CD14-positive monocyte (primary cell): ENCODE data around the gene GOLPH3L. TPM values are rescaled to one million over a fixed set of nuclear protein-coding genes. Genes with fewer than 3 reads are reported as not detected.

Experiments
- DNase-seq, 3 donors: peaks; one replicate each; pipeline ENCODE4 v3.0.0-alpha.2; 2011 to 2022
- H2AFZ ChIP-seq: 2 replicates; pipeline ENCODE4 v1.6.0; 2012; ENCODE audit warnings: mild to moderate bottlenecking, low read depth, low read length, inconsistent platforms; ENCODE audit not compliant: insufficient read depth, poor library complexity, severe bottlenecking
- H3K27ac ChIP-seq, 2 donors: 1 replicate in 1 of 2; 2 replicates in 1 of 2; pipeline ENCODE4 v1.5.1; 2012 to 2013; ENCODE audit warnings: low read length in 2 of 2, control low read depth in 1 of 2, inconsistent platforms in 1 of 2, low read depth in 1 of 2, mild to moderate bottlenecking in 1 of 2
- H3K27me3 ChIP-seq, 2 donors: one replicate each; pipeline versions ENCODE4 v1.6.0 to v1.6.1; 2011 to 2013; ENCODE audit warnings: low read length in 2 of 2; ENCODE audit not compliant: control insufficient read depth in 2 of 2, insufficient read depth in 2 of 2
- H3K36me3 ChIP-seq, 2 donors: replicated peaks in 1 of 2; 1 replicate in 1 of 2; 2 replicates in 1 of 2; pipeline versions ENCODE4 v1.5.1 to v1.6.1; 2012 to 2013; ENCODE audit warnings: low read length in 2 of 2, control low read depth in 1 of 2, inconsistent platforms in 1 of 2, mild to moderate bottlenecking in 1 of 2; ENCODE audit not compliant: insufficient read depth in 2 of 2, control insufficient read depth in 1 of 2
- H3K4me1 ChIP-seq, 2 donors: 1 replicate in 1 of 2; 2 replicates in 1 of 2; pipeline versions ENCODE4 v1.5.1 to v1.6.1; 2012 to 2013; ENCODE audit warnings: low read length in 2 of 2, control low read depth in 1 of 2, inconsistent platforms in 1 of 2, mild to moderate bottlenecking in 1 of 2, moderate library complexity in 1 of 2; ENCODE audit not compliant: insufficient read depth in 2 of 2, control insufficient read depth in 1 of 2
- H3K4me2 ChIP-seq: replicated peaks from 2 replicates; pipeline ENCODE3; 2012; ENCODE audit warnings: low read length, moderate library complexity, mild to moderate bottlenecking; ENCODE audit not compliant: poor library complexity, severe bottlenecking; ENCODE audit errors: extremely low read depth
- H3K4me3 ChIP-seq, 3 experiments: fragments of 200-600 bp in 1 of 3; sonication (generic) in 1 of 3; replicated peaks in 1 of 3; 1 replicate in 2 of 3; 2 replicates in 1 of 3; pipeline ENCODE4 v1.5.1; 2011 to 2013; ENCODE audit warnings: low read length in 3 of 3, mild to moderate bottlenecking in 3 of 3, control low read depth in 2 of 3, low read depth in 2 of 3, inconsistent platforms in 1 of 3, moderate library complexity in 1 of 3
- H3K79me2 ChIP-seq: 2 replicates; pipeline ENCODE4 v1.6.0; 2012; ENCODE audit warnings: mild to moderate bottlenecking, control low read depth, inconsistent platforms, low read length, moderate library complexity; ENCODE audit not compliant: insufficient read depth
- H3K9ac ChIP-seq: 2 replicates; pipeline ENCODE4 v1.6.0; 2017; ENCODE audit warnings: low read length, mild to moderate bottlenecking; ENCODE audit not compliant: insufficient read depth, poor library complexity, severe bottlenecking
- H3K9me3 ChIP-seq, 2 donors: replicated peaks in 1 of 2; 1 replicate in 1 of 2; 2 replicates in 1 of 2; pipeline versions ENCODE4 v1.5.1 to v1.6.1; 2012 to 2013; ENCODE audit warnings: low read length in 2 of 2, control low read depth in 1 of 2; ENCODE audit not compliant: control insufficient read depth in 1 of 2, insufficient read depth in 1 of 2
- H4K20me1 ChIP-seq: 2 replicates; pipeline ENCODE4 v1.6.0; 2012; ENCODE audit warnings: mild to moderate bottlenecking, low read length, control low read depth, moderate library complexity; ENCODE audit not compliant: insufficient read depth
- H3K27ac Mint-ChIP-seq, 7 donors: one replicate each; pipeline ENCODE4 v1.8.0; 2020; ENCODE audit warnings: mild to moderate bottlenecking in 7 of 7, mixed read lengths in 7 of 7, moderate library complexity in 6 of 7, inconsistent platforms in 2 of 7
- H3K27me3 Mint-ChIP-seq, 3 donors: one replicate each; pipeline ENCODE4 v1.8.0; 2021 to 2022; ENCODE audit warnings: low read depth in 3 of 3, mild to moderate bottlenecking in 3 of 3, mixed read lengths in 3 of 3, moderate library complexity in 3 of 3, inconsistent platforms in 1 of 3
- H3K36me3 Mint-ChIP-seq, 2 donors: one replicate each; pipeline ENCODE4 v1.8.0; 2020; ENCODE audit warnings: mixed read lengths in 2 of 2, inconsistent platforms in 1 of 2, mild to moderate bottlenecking in 1 of 2
- H3K4me1 Mint-ChIP-seq: one replicate; pipeline ENCODE4 v1.8.0; 2020; ENCODE audit warnings: mild to moderate bottlenecking, mixed read lengths
- H3K4me3 Mint-ChIP-seq, 2 donors: one replicate each; pipeline ENCODE4 v1.8.0; 2020; ENCODE audit warnings: mild to moderate bottlenecking in 2 of 2, mixed read lengths in 2 of 2, moderate library complexity in 1 of 2
- H3K9me3 Mint-ChIP-seq, 7 donors: one replicate each; pipeline ENCODE4 v1.8.0; 2020 to 2022; ENCODE audit warnings: mixed read lengths in 7 of 7, mild to moderate bottlenecking in 6 of 7, moderate library complexity in 6 of 7, inconsistent platforms in 2 of 7
- WGBS: methylation state at CpG from one replicate; pipeline ENCODE4 v1.1.5; 2013; ENCODE audit warnings: missing lambda C conversion rate; ENCODE audit not compliant: insufficient coverage; 5-methylcytosine and 5-hydroxymethylcytosine counted together
- intact Hi-C, 2 donors: fragments of 100-400 bp; cut with micrococcal nuclease; formaldehyde crosslinking; loops; one replicate each; pipeline versions ENCODE4 v1.15.0 to v1.15.1; 2023
- polyA plus RNA-seq, 3 donors: library from polyadenylated mRNA; depleted of rRNA in 1 of 3; unstranded in 2 of 3; stranded (reverse) in 1 of 3; fragments of 300-500 nt in 2 of 3; fragments of >200 nt in 1 of 3; fragmentation: Illumina TruSeq in 2 of 3; gene quantifications; 1 replicate in 2 of 3; 2 replicates in 1 of 3; pipeline ENCODE4 v1.2.3, GENCODE V29; 2012 to 2021
- TF ChIP-seq, protein P1 (sequence below): fragments of 200-600 bp; IDR thresholded peaks from one replicate; pipeline ENCODE4 v1.8.0; 2022; ENCODE audit warnings: antibody characterized with exemption, mild to moderate bottlenecking

The GOLPH3L gene
- polyA plus RNA-seq, 3 donors = 1.5 to 9.7 (median 4.7) TPM

DNA sequence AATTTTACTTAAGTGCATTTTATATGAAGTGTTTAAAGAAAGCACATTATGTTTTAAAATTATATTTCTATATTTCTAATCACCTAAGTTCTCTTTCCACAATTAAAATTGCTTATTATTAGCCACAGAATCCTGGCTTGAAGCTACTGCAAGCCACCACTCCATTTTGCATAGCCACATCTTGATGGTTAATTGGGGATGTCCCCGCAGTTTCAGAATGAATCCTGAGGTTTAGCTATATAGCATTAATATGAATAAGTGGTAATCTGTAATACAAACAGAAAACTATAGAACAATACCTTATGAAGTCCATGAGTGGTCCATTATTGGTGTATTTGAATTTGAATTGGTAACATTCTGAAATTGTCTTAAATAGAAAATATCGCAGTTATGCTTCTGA is 11.6 kb upstream of the GOLPH3L start:
- Mint-ChIP-seq H3K9me3 (no peaks in the 10 kb centered on the region), H3K27me3 (no peaks in the 10 kb centered on the region), H3K4me3 (no peak overlapping the region), H3K27ac (no peak overlapping the region), H3K4me1 (no peaks in the 10 kb centered on the region), H3K36me3 (peaks cover 8 to 20% of the 10 kb centered on the region in 2 donors)
- H3K9ac ChIP-seq = no peak overlapping the region
- H3K4me2 ChIP-seq = no peak overlapping the region
- no CpG with 5 or more reads among the region's 2 CpGs for WGBS
- H3K9me3 ChIP-seq = no peaks in the 10 kb centered on the region
- no peak overlapping the region for H2AFZ ChIP-seq
- no peaks in the 10 kb centered on the region for H3K4me1 ChIP-seq
- no peaks in the 10 kb centered on the region for H3K79me2 ChIP-seq
- no peaks in the 10 kb centered on the region for H4K20me1 ChIP-seq
- no peak for DNase-seq
- intact Hi-C loops = no loop called here
- no peak overlapping the region for H3K27ac ChIP-seq
- no peaks in the 10 kb centered on the region for H3K27me3 ChIP-seq
- H3K36me3 ChIP-seq = peaks cover 0 to 24% of the 10 kb centered on the region in 2 donors
- TF ChIP-seq, protein P1, sequence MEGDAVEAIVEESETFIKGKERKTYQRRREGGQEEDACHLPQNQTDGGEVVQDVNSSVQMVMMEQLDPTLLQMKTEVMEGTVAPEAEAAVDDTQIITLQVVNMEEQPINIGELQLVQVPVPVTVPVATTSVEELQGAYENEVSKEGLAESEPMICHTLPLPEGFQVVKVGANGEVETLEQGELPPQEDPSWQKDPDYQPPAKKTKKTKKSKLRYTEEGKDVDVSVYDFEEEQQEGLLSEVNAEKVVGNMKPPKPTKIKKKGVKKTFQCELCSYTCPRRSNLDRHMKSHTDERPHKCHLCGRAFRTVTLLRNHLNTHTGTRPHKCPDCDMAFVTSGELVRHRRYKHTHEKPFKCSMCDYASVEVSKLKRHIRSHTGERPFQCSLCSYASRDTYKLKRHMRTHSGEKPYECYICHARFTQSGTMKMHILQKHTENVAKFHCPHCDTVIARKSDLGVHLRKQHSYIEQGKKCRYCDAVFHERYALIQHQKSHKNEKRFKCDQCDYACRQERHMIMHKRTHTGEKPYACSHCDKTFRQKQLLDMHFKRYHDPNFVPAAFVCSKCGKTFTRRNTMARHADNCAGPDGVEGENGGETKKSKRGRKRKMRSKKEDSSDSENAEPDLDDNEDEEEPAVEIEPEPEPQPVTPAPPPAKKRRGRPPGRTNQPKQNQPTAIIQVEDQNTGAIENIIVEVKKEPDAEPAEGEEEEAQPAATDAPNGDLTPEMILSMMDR = no peak
- H3K4me3 ChIP-seq = no peak overlapping the region

DNA sequence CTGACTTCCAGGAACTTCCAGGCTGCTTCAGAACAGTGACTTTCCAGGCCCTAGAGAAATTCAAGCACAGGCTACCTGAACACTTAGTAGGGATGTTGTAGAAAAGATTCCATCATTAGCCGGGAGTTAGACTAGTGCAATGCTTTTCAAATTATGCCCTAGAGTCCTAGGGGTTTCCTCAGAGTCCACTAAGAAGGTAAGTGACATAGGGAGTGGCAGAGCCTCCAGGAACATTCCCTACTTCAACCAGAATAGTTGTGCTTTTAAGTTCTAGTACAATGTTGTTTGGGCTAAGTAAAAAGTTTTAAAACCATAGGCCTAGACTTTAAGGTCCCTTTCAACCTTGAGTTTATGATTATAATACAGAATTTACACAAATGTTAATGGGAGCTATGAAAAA is 9.1 kb upstream of the GOLPH3L start:
- Histone ChIP-seq H2AFZ (no peak overlapping the region), H3K27ac (no peak overlapping the region), H3K79me2 (no peaks in the 10 kb centered on the region), H4K20me1 (no peaks in the 10 kb centered on the region), H3K27me3 (no peaks in the 10 kb centered on the region), H3K4me2 (no peak overlapping the region), H3K9me3 (no peaks in the 10 kb centered on the region), H3K4me1 (no peaks in the 10 kb centered on the region), H3K4me3 (no peak overlapping the region), H3K9ac (no peak overlapping the region), H3K36me3 (peaks cover 0 to 33% of the 10 kb centered on the region in 2 donors)
- no peaks in the 10 kb centered on the region for H3K4me1 Mint-ChIP-seq
- H3K4me3 Mint-ChIP-seq = no peak overlapping the region
- intact Hi-C loops = no loop called here
- peaks cover 0 to 1% (median 0%) of the 10 kb centered on the region in 3 donors for H3K27me3 Mint-ChIP-seq
- H3K27ac Mint-ChIP-seq = no peak overlapping the region
- no CpG with 5 or more reads among the region's 1 CpG for WGBS
- DNase-seq = no peak
- no peaks in the 10 kb centered on the region for H3K9me3 Mint-ChIP-seq
- H3K36me3 Mint-ChIP-seq = peaks cover 15 to 35% of the 10 kb centered on the region in 2 donors
- TF ChIP-seq, protein P1 = no peak
